IPS DF 4.7 (cell line): Measurements from ENCODE around the gene CHSY1.
"Not testable (repeated sequence)": the region's sequence is repeated elsewhere in the genome, so short reads cannot be mapped to it uniquely, and the experiment has no call there.

Experiments
- DNase-seq: peaks from one replicate; pipeline ENCODE4 v3.0.0-alpha.2; 2013; ENCODE audit warnings: low spot score; ENCODE audit errors: extremely low read depth

CHSY1 gene

GRCh38 chr15:101138086-101138660 is 113.7 kb downstream of the CHSY1 start:
- DNase-seq: no peak

- DNase-seq: no peak
These were observed 114.4 kb downstream of the CHSY1 start for GRCh38 chr15:101137312-101137940.

- DNase-seq: no peak
These were observed 115.2 kb downstream of the CHSY1 start for GRCh38 chr15:101136381-101137268.

- DNase-seq: no peak
These were observed 116.2 kb downstream of the CHSY1 start for GRCh38 chr15:101135532-101136166.

- DNase-seq: no peak
These were observed 117.1 kb downstream of the CHSY1 start for GRCh38 chr15:101134780-101135179.

- DNase-seq: no peak
These were observed 118.0 kb downstream of the CHSY1 start for GRCh38 chr15:101133751-101134261.

GRCh38 chr15:101133181-101133460 is 118.7 kb downstream of the CHSY1 start:
- DNase-seq: no peak

- no peak for DNase-seq
These were observed 119.3 kb downstream of the CHSY1 start for GRCh38 chr15:101132390-101133180.

GRCh38 chr15:101131489-101132389 is 120.1 kb downstream of the CHSY1 start:
- DNase-seq: no peak

- DNase-seq: no peak
These were observed 121.9 kb downstream of the CHSY1 start for GRCh38 chr15:101129851-101130380.

GRCh38 chr15:101128221-101129015 is 123.4 kb downstream of the CHSY1 start:
- DNase-seq: no peak

GRCh38 chr15:101127506-101128076 is 124.3 kb downstream of the CHSY1 start:
- no peak for DNase-seq

- no peak for DNase-seq
These were observed 125.0 kb downstream of the CHSY1 start for GRCh38 chr15:101126618-101127505.

- DNase-seq: not testable (repeated sequence)
These were observed 125.9 kb downstream of the CHSY1 start for GRCh38 chr15:101125881-101126428.
